ENCODE data around the gene OR4S2. TPM values are rescaled to one million over a fixed set of nuclear protein-coding genes. Genes with fewer than 3 reads are reported as not detected.

OR4S2 gene, protein sequence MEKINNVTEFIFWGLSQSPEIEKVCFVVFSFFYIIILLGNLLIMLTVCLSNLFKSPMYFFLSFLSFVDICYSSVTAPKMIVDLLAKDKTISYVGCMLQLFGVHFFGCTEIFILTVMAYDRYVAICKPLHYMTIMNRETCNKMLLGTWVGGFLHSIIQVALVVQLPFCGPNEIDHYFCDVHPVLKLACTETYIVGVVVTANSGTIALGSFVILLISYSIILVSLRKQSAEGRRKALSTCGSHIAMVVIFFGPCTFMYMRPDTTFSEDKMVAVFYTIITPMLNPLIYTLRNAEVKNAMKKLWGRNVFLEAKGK
- not detected in 2 replicates for total RNA-seq

- no peaks in the 10 kb centered on the region for H3K4me1 Mint-ChIP-seq (ENCODE audit: low read depth)
- H3K36me3 Mint-ChIP-seq (ENCODE audit: low read depth): no peaks in the 10 kb centered on the region
- H3K9me3 Mint-ChIP-seq: peaks cover 69% of the 10 kb centered on the region
- no peaks in the 10 kb centered on the region for H3K27me3 Mint-ChIP-seq (ENCODE audit: low read depth)
- no peak within 1 kb of the TSS for H3K27ac Mint-ChIP-seq
- no peak within 1 kb of the TSS for H3K4me3 Mint-ChIP-seq (ENCODE audit: low read depth)
- intact Hi-C loops (cut with micrococcal nuclease): no loop called here
- no peak for DNase-seq (ENCODE audit: low spot score)
These were observed at the start of gene OR4S2 for GRCh38 chr11:55648027-55648426. OR4S2 (plus strand) TSS chr11:55648327; CDS start chr11:55650904, 2,577 bp downstream.

DNA sequence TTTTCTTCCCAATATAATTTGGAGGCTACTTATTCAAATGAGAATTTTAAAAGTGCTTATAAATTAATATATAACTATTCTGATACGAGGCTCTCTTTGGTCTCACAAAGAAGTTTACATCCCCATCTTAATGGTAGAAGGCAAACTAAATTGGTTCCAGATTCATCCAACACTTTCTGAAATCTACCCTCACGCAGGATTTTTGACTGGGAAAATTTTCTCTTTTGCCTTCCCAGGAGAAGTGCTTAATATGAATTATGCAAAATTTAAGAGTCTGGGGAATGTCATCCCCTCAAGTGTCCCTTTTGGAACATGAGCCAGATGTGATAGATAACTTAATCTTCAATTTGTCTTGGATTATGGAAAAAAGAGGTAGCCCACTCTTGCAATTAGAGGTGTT is 40.6 kb upstream of the OR4S2 start, which contains the start of gene OR4C11:
Gene OR4C11 (minus strand): TSS at position 101 of the 400 bp plus-strand sequence. CDS start 3,272 bp downstream, outside the sequence.
- no peaks in the 10 kb centered on the region for H3K36me3 Mint-ChIP-seq (ENCODE audit: low read depth)
- peaks cover 55% of the 10 kb centered on the region for H3K9me3 Mint-ChIP-seq
- no peaks in the 10 kb centered on the region for H3K4me1 Mint-ChIP-seq (ENCODE audit: low read depth)
- intact Hi-C loops (cut with micrococcal nuclease): no loop called here
- no peak for DNase-seq (ENCODE audit: low spot score)
- H3K27ac Mint-ChIP-seq: no peak within 1 kb of the TSS
- H3K27me3 Mint-ChIP-seq (ENCODE audit: low read depth): no peaks in the 10 kb centered on the region
- H3K4me3 Mint-ChIP-seq (ENCODE audit: low read depth): no peak within 1 kb of the TSS

- intact Hi-C loops (cut with micrococcal nuclease): no loop called here
- H3K27ac Mint-ChIP-seq: no peak overlapping the region
- no peak overlapping the region for H3K4me3 Mint-ChIP-seq (ENCODE audit: low read depth)
- peaks cover 79% of the 10 kb centered on the region for H3K9me3 Mint-ChIP-seq
- H3K27me3 Mint-ChIP-seq (ENCODE audit: low read depth): no peaks in the 10 kb centered on the region
- no peak for DNase-seq (ENCODE audit: low spot score)
- H3K4me1 Mint-ChIP-seq (ENCODE audit: low read depth): no peaks in the 10 kb centered on the region
- no peaks in the 10 kb centered on the region for H3K36me3 Mint-ChIP-seq (ENCODE audit: low read depth)
These were observed 23.6 kb upstream of the OR4S2 start for GRCh38 chr11:55624531-55624930.

DNA sequence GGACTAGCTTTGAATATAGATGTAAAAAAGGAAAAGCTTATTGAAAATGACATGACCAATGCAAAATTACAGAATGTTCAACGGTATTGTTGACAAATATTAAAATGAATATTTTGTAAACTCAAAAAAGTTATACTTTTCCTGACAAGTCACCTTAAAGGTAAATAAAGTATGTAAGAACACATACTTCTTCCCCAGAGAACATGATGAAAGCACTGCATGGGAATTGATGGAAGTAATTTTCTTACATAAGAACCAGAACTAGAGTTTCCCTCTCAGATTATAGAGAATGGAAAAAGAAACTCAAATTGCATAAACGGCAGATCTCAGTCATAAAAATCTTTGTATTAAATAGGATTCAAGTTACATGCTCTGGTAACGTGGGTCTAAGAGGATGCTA is 13.3 kb upstream of the OR4S2 start, which contains the start of gene OR4P4:
Gene OR4P4 (plus strand): TSS at position 301 of the 400 bp plus-strand sequence.
- Mint-ChIP-seq H3K36me3 (ENCODE audit: low read depth) (no peaks in the 10 kb centered on the region), H3K4me1 (ENCODE audit: low read depth) (no peaks in the 10 kb centered on the region), H3K9me3 (peaks cover 56% of the 10 kb centered on the region), H3K4me3 (ENCODE audit: low read depth) (no peak within 1 kb of the TSS), H3K27ac (no peak within 1 kb of the TSS), H3K27me3 (ENCODE audit: low read depth) (no peaks in the 10 kb centered on the region)
- no peak for DNase-seq (ENCODE audit: low spot score)
- intact Hi-C loops (cut with micrococcal nuclease): no loop called here

DNA sequence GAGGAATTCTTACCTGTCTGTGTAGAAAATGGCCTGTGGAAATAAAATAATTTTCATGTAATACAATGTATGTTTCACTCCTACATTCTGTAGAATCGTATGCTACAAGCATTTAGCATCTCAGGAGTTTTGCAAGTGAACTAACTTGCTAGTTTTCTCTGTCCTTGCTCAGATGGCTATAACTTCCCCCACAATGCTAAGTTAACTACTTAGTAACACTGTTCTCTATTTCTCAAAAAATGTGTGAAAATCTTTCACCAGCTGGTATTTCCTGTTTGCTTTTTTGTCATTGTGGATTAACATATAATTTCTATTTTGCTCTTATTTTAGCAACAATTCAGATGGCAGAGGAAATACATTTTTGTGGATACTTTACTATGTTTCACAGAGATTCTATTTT is 4.4 kb downstream of the OR4S2 start:
- Mint-ChIP-seq H3K9me3 (peaks cover 66% of the 10 kb centered on the region), H3K27ac (no peak overlapping the region), H3K4me3 (ENCODE audit: low read depth) (no peak overlapping the region), H3K36me3 (ENCODE audit: low read depth) (no peaks in the 10 kb centered on the region), H3K27me3 (ENCODE audit: low read depth) (no peaks in the 10 kb centered on the region), H3K4me1 (ENCODE audit: low read depth) (no peaks in the 10 kb centered on the region)
- no peak for DNase-seq (ENCODE audit: low spot score)
- intact Hi-C loops (cut with micrococcal nuclease): no loop called here

DNA sequence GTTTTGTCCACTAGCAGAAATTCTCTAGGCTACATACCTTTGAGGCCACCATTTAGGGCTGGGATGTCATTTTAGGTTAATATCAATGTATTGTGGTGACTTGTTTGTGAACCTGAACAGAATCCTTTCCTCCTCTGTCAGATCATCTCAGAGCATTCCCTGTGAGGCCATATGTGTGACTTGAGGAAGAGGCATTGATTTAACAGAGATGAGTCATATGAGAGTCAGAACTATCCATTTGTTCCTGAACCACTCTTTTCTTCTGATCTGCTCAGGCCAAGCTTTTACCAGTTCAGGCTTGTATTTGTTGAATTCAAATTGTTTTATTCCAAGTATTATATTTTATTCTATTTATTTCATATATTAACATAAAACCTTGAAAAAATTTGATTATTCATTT is 7.0 kb downstream of the OR4S2 start:
- Mint-ChIP-seq H3K9me3 (peaks cover 53% of the 10 kb centered on the region), H3K27ac (no peak overlapping the region), H3K4me3 (ENCODE audit: low read depth) (no peak overlapping the region), H3K36me3 (ENCODE audit: low read depth) (no peaks in the 10 kb centered on the region), H3K27me3 (ENCODE audit: low read depth) (no peaks in the 10 kb centered on the region), H3K4me1 (ENCODE audit: low read depth) (no peaks in the 10 kb centered on the region)
- no peak for DNase-seq (ENCODE audit: low spot score)
- intact Hi-C loops (cut with micrococcal nuclease): no loop called here

- Mint-ChIP-seq H3K27ac (no peak overlapping the region), H3K4me3 (ENCODE audit: low read depth) (no peak overlapping the region), H3K9me3 (peaks cover 39% of the 10 kb centered on the region)
These were observed 10.0 kb downstream of the OR4S2 start for GRCh38 chr11:55658031-55658573.

GRCh38 chr11:55658608-55659007 is 10.5 kb downstream of the OR4S2 start:
- no peak for DNase-seq (ENCODE audit: low spot score)
- H3K4me1 Mint-ChIP-seq (ENCODE audit: low read depth): no peaks in the 10 kb centered on the region
- no peak overlapping the region for H3K27ac Mint-ChIP-seq
- no peak overlapping the region for H3K4me3 Mint-ChIP-seq (ENCODE audit: low read depth)
- no peaks in the 10 kb centered on the region for H3K27me3 Mint-ChIP-seq (ENCODE audit: low read depth)
- H3K36me3 Mint-ChIP-seq (ENCODE audit: low read depth): no peaks in the 10 kb centered on the region
- intact Hi-C loops (cut with micrococcal nuclease): no loop called here
- H3K9me3 Mint-ChIP-seq: peaks cover 38% of the 10 kb centered on the region

More at GRCh38 chr11:55658031-55658573, 10.0 kb downstream of the OR4S2 start:
- intact Hi-C loops (cut with micrococcal nuclease): no loop called here
- no peaks in the 10 kb centered on the region for H3K36me3 Mint-ChIP-seq (ENCODE audit: low read depth)
- no peak for DNase-seq (ENCODE audit: low spot score)
- H3K27me3 Mint-ChIP-seq (ENCODE audit: low read depth): no peaks in the 10 kb centered on the region
- H3K4me1 Mint-ChIP-seq (ENCODE audit: low read depth): no peaks in the 10 kb centered on the region

DNA sequence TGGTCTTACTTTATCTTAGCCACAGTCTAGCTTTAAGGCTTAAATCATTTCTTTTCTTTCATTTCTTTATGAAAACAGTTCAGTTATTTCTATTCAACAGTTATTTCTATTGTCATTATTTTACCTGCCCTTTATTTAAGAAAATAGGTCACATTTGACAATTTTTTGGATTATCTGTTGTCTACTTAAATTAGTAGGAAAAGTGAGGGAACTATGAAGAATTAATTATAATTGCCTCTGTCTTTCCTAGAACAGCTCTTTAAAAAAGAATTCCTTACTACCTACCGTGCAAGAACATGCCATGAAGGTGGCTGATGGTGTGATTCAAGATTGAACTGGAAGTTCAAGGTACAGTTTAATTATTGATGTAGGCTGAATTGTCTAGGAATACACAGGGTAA is 13.8 kb downstream of the OR4S2 start, which contains the start of gene OR4C6:
Gene OR4C6 (plus strand): TSS at position 301 of the 400 bp plus-strand sequence. CDS start 2,966 bp downstream, outside the sequence.
- no peaks in the 10 kb centered on the region for H3K4me1 Mint-ChIP-seq (ENCODE audit: low read depth)
- no peak for DNase-seq (ENCODE audit: low spot score)
- H3K4me3 Mint-ChIP-seq (ENCODE audit: low read depth): no peak within 1 kb of the TSS
- peaks cover 37% of the 10 kb centered on the region for H3K9me3 Mint-ChIP-seq
- H3K27ac Mint-ChIP-seq: no peak within 1 kb of the TSS
- no peaks in the 10 kb centered on the region for H3K36me3 Mint-ChIP-seq (ENCODE audit: low read depth)
- H3K27me3 Mint-ChIP-seq (ENCODE audit: low read depth): no peaks in the 10 kb centered on the region
- intact Hi-C loops (cut with micrococcal nuclease): no loop called here

GRCh38 chr11:55669376-55669775 is 21.2 kb downstream of the OR4S2 start:
- no peaks in the 10 kb centered on the region for H3K4me1 Mint-ChIP-seq (ENCODE audit: low read depth)

GRCh38 chr11:55673860-55674259 is 25.7 kb downstream of the OR4S2 start:
- Mint-ChIP-seq H3K4me1 (ENCODE audit: low read depth) (no peaks in the 10 kb centered on the region), H3K36me3 (ENCODE audit: low read depth) (no peaks in the 10 kb centered on the region), H3K9me3 (peaks cover 23% of the 10 kb centered on the region), H3K27me3 (ENCODE audit: low read depth) (no peaks in the 10 kb centered on the region), H3K4me3 (ENCODE audit: low read depth) (no peak overlapping the region), H3K27ac (no peak overlapping the region)
- intact Hi-C loops (cut with micrococcal nuclease): no loop called here
- DNase-seq (ENCODE audit: low spot score): no peak

More at GRCh38 chr11:55669376-55669775, 21.2 kb downstream of the OR4S2 start:
- Mint-ChIP-seq H3K36me3 (ENCODE audit: low read depth) (no peaks in the 10 kb centered on the region), H3K9me3 (peaks cover 23% of the 10 kb centered on the region), H3K4me3 (ENCODE audit: low read depth) (no peak overlapping the region), H3K27ac (no peak overlapping the region), H3K27me3 (ENCODE audit: low read depth) (no peaks in the 10 kb centered on the region)
- no peak for DNase-seq (ENCODE audit: low spot score)
- intact Hi-C loops (cut with micrococcal nuclease): no loop called here

GRCh38 chr11:55697817-55698216 is 49.7 kb downstream of the OR4S2 start:
- Mint-ChIP-seq H3K27me3 (ENCODE audit: low read depth) (no peaks in the 10 kb centered on the region), H3K27ac (no peak overlapping the region), H3K4me1 (ENCODE audit: low read depth) (no peaks in the 10 kb centered on the region), H3K36me3 (ENCODE audit: low read depth) (no peaks in the 10 kb centered on the region), H3K4me3 (ENCODE audit: low read depth) (no peak overlapping the region), H3K9me3 (peaks cover 33% of the 10 kb centered on the region)
- no peak for DNase-seq (ENCODE audit: low spot score)
- intact Hi-C loops (cut with micrococcal nuclease): no loop called here

DNA sequence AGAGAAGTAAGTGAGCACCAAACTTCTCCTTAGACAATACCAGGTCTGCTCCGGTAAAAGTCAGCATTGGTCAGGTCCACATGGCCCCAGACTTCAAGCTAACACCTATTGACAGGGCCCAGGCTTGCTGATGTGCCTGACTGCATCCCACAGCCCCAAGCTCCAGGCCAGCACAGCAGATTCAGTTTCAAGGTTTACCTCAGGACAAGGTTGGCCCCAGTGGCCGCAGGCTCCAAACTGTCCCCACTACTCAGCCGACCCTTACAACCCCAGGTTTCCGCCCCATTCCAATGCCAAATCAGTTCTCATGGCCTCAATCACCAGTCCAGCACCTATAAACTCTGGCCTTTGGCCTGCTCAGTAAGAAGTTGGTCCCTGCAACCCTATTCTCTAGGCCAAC is 53.3 kb downstream of the OR4S2 start:
- no peak overlapping the region for H3K27ac Mint-ChIP-seq
- intact Hi-C loops (cut with micrococcal nuclease): no loop called here
- no peak for DNase-seq (ENCODE audit: low spot score)
- no peak overlapping the region for H3K4me3 Mint-ChIP-seq (ENCODE audit: low read depth)
- no peaks in the 10 kb centered on the region for H3K36me3 Mint-ChIP-seq (ENCODE audit: low read depth)
- H3K9me3 Mint-ChIP-seq: peaks cover 36% of the 10 kb centered on the region
- H3K4me1 Mint-ChIP-seq (ENCODE audit: low read depth): no peaks in the 10 kb centered on the region
- H3K27me3 Mint-ChIP-seq (ENCODE audit: low read depth): no peaks in the 10 kb centered on the region

All from activated T-helper 2 cell treated with anti-CD3 and anti-CD28 coated beads, Interferon-gamma antibody, Interleukin-2, Interleukin-4, amounts not matched to agents 10 μg/mL and 5 μg/mL and 100 μg/mL, durations not matched to agents 14 hours and 24 hours and 36 hours (primary cell).